Panc1 (cell line): ENCODE data around the gene NRCAM.

Experiments used
- POLR2AphosphoS5 ChIP-seq: IDR thresholded peaks from 2 replicates; pipeline ENCODE4 v1.6.1; 2012; ENCODE audit warnings: mild to moderate bottlenecking, low read depth, low read length, moderate library complexity
- TCF7L2 ChIP-seq: IDR thresholded peaks from 2 replicates; pipeline ENCODE4 v1.6.1; 2011; ENCODE audit warnings: mild to moderate bottlenecking, low read depth, low read length, inconsistent platforms
- TF ChIP-seq, protein P1 (sequence below): fragments of 450-650 bp; IDR thresholded peaks from 2 replicates; pipeline ENCODE4 v1.5.1; 2017; ENCODE audit warnings: mild to moderate bottlenecking

DNA sequence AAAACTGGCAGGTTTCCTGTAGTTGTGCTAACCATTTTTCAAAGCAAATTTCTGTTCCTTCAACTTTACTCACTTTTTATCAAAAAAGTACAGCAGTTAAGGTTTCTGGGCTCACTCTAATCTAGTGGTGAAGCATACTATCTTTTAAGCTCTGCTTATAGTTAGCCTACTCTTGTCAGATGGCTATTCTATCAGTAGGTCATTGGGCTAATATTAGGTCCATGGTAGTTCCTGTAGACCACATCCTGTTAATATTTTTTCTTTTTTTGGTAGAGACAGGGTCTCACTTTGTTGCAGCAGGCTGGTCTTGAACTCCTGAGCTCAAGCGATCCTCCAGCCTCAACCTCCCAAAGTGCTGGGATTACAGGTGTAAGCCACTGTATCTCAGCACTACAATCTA is 27.9 kb upstream of the NRCAM start:
- no peak for TF ChIP-seq POLR2AphosphoS5
- TF ChIP-seq, protein P1, sequence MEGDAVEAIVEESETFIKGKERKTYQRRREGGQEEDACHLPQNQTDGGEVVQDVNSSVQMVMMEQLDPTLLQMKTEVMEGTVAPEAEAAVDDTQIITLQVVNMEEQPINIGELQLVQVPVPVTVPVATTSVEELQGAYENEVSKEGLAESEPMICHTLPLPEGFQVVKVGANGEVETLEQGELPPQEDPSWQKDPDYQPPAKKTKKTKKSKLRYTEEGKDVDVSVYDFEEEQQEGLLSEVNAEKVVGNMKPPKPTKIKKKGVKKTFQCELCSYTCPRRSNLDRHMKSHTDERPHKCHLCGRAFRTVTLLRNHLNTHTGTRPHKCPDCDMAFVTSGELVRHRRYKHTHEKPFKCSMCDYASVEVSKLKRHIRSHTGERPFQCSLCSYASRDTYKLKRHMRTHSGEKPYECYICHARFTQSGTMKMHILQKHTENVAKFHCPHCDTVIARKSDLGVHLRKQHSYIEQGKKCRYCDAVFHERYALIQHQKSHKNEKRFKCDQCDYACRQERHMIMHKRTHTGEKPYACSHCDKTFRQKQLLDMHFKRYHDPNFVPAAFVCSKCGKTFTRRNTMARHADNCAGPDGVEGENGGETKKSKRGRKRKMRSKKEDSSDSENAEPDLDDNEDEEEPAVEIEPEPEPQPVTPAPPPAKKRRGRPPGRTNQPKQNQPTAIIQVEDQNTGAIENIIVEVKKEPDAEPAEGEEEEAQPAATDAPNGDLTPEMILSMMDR: no peak
- no peak for TF ChIP-seq TCF7L2
